ENCODE measurements around the gene METTL24.
"Not testable (repeated sequence)": the region's sequence is repeated elsewhere in the genome, so short reads cannot be mapped to it uniquely, and the experiment has no call there.

METTL24 gene

GRCh38 chr6:110283657-110284056, 74.5 kb downstream of the METTL24 start:
- peaks cover 5 to 18% of the 10 kb centered on the region in 2 donors for H3K4me1 ChIP-seq (ENCODE audit: control insufficient read depth in 2 of 2, insufficient read depth in 2 of 2, low read length in 2 of 2)
- no peaks in the 10 kb centered on the region for H3K36me3 ChIP-seq (ENCODE audit: control insufficient read depth in 2 of 2, insufficient read depth in 2 of 2, low read length in 2 of 2)
- H3K9ac ChIP-seq (ENCODE audit: low read depth in 1 of 2, low read length in 2 of 2), result no peak overlapping the region
- H3K27me3 ChIP-seq (ENCODE audit: control insufficient read depth in 2 of 2, insufficient read depth in 2 of 2, low read length in 2 of 2), result no peaks in the 10 kb centered on the region
- no peak overlapping the region for H3K4me3 ChIP-seq (ENCODE audit: low read length in 2 of 2)
- H3K27ac ChIP-seq (ENCODE audit: low read depth in 2 of 2, low read length in 2 of 2), result no peak overlapping the region
- H3K9me3 ChIP-seq (ENCODE audit: control insufficient read depth in 2 of 2, low read length in 2 of 2), result no peaks in the 10 kb centered on the region

GRCh38 chr6:110282412-110282811, 75.7 kb downstream of the METTL24 start:
- Histone ChIP-seq H3K9me3 (ENCODE audit: control insufficient read depth in 2 of 2, low read length in 2 of 2) (no peaks in the 10 kb centered on the region), H3K4me3 (ENCODE audit: low read length in 2 of 2) (no peak overlapping the region), H3K36me3 (ENCODE audit: control insufficient read depth in 2 of 2, insufficient read depth in 2 of 2, low read length in 2 of 2) (no peaks in the 10 kb centered on the region), H3K27me3 (ENCODE audit: control insufficient read depth in 2 of 2, insufficient read depth in 2 of 2, low read length in 2 of 2) (no peaks in the 10 kb centered on the region), H3K27ac (ENCODE audit: low read depth in 2 of 2, low read length in 2 of 2) (no peak overlapping the region), H3K4me1 (ENCODE audit: control insufficient read depth in 2 of 2, insufficient read depth in 2 of 2, low read length in 2 of 2) (peaks cover 5 to 11% of the 10 kb centered on the region in 2 donors), H3K9ac (ENCODE audit: low read depth in 1 of 2, low read length in 2 of 2) (no peak overlapping the region)

- H3K27me3 ChIP-seq (ENCODE audit: control insufficient read depth in 2 of 2, insufficient read depth in 2 of 2, low read length in 2 of 2), result no peaks in the 10 kb centered on the region
- no peak overlapping the region for H3K27ac ChIP-seq (ENCODE audit: low read depth in 2 of 2, low read length in 2 of 2)
- H3K9ac ChIP-seq (ENCODE audit: low read depth in 1 of 2, low read length in 2 of 2), result no peak overlapping the region
- no peaks in the 10 kb centered on the region for H3K36me3 ChIP-seq (ENCODE audit: control insufficient read depth in 2 of 2, insufficient read depth in 2 of 2, low read length in 2 of 2)
- no peaks in the 10 kb centered on the region for H3K4me1 ChIP-seq (ENCODE audit: control insufficient read depth in 2 of 2, insufficient read depth in 2 of 2, low read length in 2 of 2)
- no peaks in the 10 kb centered on the region for H3K9me3 ChIP-seq (ENCODE audit: control insufficient read depth in 2 of 2, low read length in 2 of 2)
- H3K4me3 ChIP-seq (ENCODE audit: low read length in 2 of 2), result no peak overlapping the region
Observed at GRCh38 chr6:110277100-110277665, 81.0 kb downstream of the METTL24 start.

- H3K27me3 ChIP-seq (ENCODE audit: control insufficient read depth in 2 of 2, insufficient read depth in 2 of 2, low read length in 2 of 2); H3K4me3 ChIP-seq (ENCODE audit: low read length in 2 of 2): not testable (repeated sequence)
Observed at GRCh38 chr6:110272781-110273180, 85.4 kb downstream of the METTL24 start.

GRCh38 chr6:110271732-110272022, 86.5 kb downstream of the METTL24 start:
- Histone ChIP-seq H3K36me3 (ENCODE audit: control insufficient read depth in 2 of 2, insufficient read depth in 2 of 2, low read length in 2 of 2) (no peaks in the 10 kb centered on the region), H3K9me3 (ENCODE audit: control insufficient read depth in 2 of 2, low read length in 2 of 2) (no peaks in the 10 kb centered on the region), H3K27ac (ENCODE audit: low read depth in 2 of 2, low read length in 2 of 2) (no peak overlapping the region), H3K9ac (ENCODE audit: low read depth in 1 of 2, low read length in 2 of 2) (no peak overlapping the region), H3K4me1 (ENCODE audit: control insufficient read depth in 2 of 2, insufficient read depth in 2 of 2, low read length in 2 of 2) (no peaks in the 10 kb centered on the region), H3K4me3 (ENCODE audit: low read length in 2 of 2) (no peak overlapping the region), H3K27me3 (ENCODE audit: control insufficient read depth in 2 of 2, insufficient read depth in 2 of 2, low read length in 2 of 2) (peaks cover 0 to 1% of the 10 kb centered on the region in 2 donors)

More at GRCh38 chr6:110272781-110273180, 85.4 kb downstream of the METTL24 start:
- not testable (repeated sequence) for H3K27ac ChIP-seq (ENCODE audit: low read depth in 2 of 2, low read length in 2 of 2); H3K36me3 ChIP-seq (ENCODE audit: control insufficient read depth in 2 of 2, insufficient read depth in 2 of 2, low read length in 2 of 2); H3K9ac ChIP-seq (ENCODE audit: low read depth in 1 of 2, low read length in 2 of 2); H3K4me1 ChIP-seq (ENCODE audit: control insufficient read depth in 2 of 2, insufficient read depth in 2 of 2, low read length in 2 of 2); H3K9me3 ChIP-seq (ENCODE audit: control insufficient read depth in 2 of 2, low read length in 2 of 2)

GRCh38 chr6:110270165-110270564, 88.0 kb downstream of the METTL24 start:
- H3K27me3 ChIP-seq (ENCODE audit: control insufficient read depth in 2 of 2, insufficient read depth in 2 of 2, low read length in 2 of 2), result peaks cover 0 to 1% of the 10 kb centered on the region in 2 donors
- no peaks in the 10 kb centered on the region for H3K4me1 ChIP-seq (ENCODE audit: control insufficient read depth in 2 of 2, insufficient read depth in 2 of 2, low read length in 2 of 2)
- H3K4me3 ChIP-seq (ENCODE audit: low read length in 2 of 2), result no peak overlapping the region
- no peaks in the 10 kb centered on the region for H3K9me3 ChIP-seq (ENCODE audit: control insufficient read depth in 2 of 2, low read length in 2 of 2)
- no peak overlapping the region for H3K27ac ChIP-seq (ENCODE audit: low read depth in 2 of 2, low read length in 2 of 2)
- H3K9ac ChIP-seq (ENCODE audit: low read depth in 1 of 2, low read length in 2 of 2), result no peak overlapping the region
- H3K36me3 ChIP-seq (ENCODE audit: control insufficient read depth in 2 of 2, insufficient read depth in 2 of 2, low read length in 2 of 2), result no peaks in the 10 kb centered on the region

- peaks cover 0 to 1% of the 10 kb centered on the region in 2 donors for H3K27me3 ChIP-seq (ENCODE audit: control insufficient read depth in 2 of 2, insufficient read depth in 2 of 2, low read length in 2 of 2)
- H3K4me3 ChIP-seq (ENCODE audit: low read length in 2 of 2), result no peak overlapping the region
- peak overlapping the region in 1 of 2 donors; percentile 6 for H3K9ac ChIP-seq (ENCODE audit: low read depth in 1 of 2, low read length in 2 of 2)
- H3K9me3 ChIP-seq (ENCODE audit: control insufficient read depth in 2 of 2, low read length in 2 of 2), result no peaks in the 10 kb centered on the region
- no peaks in the 10 kb centered on the region for H3K36me3 ChIP-seq (ENCODE audit: control insufficient read depth in 2 of 2, insufficient read depth in 2 of 2, low read length in 2 of 2)
- H3K27ac ChIP-seq (ENCODE audit: low read depth in 2 of 2, low read length in 2 of 2), result no peak overlapping the region
- H3K4me1 ChIP-seq (ENCODE audit: control insufficient read depth in 2 of 2, insufficient read depth in 2 of 2, low read length in 2 of 2), result no peaks in the 10 kb centered on the region
Observed at GRCh38 chr6:110269623-110270022, 88.5 kb downstream of the METTL24 start.

- Histone ChIP-seq H3K9me3 (ENCODE audit: control insufficient read depth in 2 of 2, low read length in 2 of 2) (no peaks in the 10 kb centered on the region), H3K4me1 (ENCODE audit: control insufficient read depth in 2 of 2, insufficient read depth in 2 of 2, low read length in 2 of 2) (no peaks in the 10 kb centered on the region), H3K27ac (ENCODE audit: low read depth in 2 of 2, low read length in 2 of 2) (no peak overlapping the region), H3K9ac (ENCODE audit: low read depth in 1 of 2, low read length in 2 of 2) (no peak overlapping the region), H3K36me3 (ENCODE audit: control insufficient read depth in 2 of 2, insufficient read depth in 2 of 2, low read length in 2 of 2) (no peaks in the 10 kb centered on the region), H3K27me3 (ENCODE audit: control insufficient read depth in 2 of 2, insufficient read depth in 2 of 2, low read length in 2 of 2) (peaks cover 0 to 1% of the 10 kb centered on the region in 2 donors), H3K4me3 (ENCODE audit: low read length in 2 of 2) (no peak overlapping the region)
Observed at GRCh38 chr6:110266996-110267395, 91.2 kb downstream of the METTL24 start.

GRCh38 chr6:110265273-110265672, 92.9 kb downstream of the METTL24 start:
- no peaks in the 10 kb centered on the region for H3K4me1 ChIP-seq (ENCODE audit: control insufficient read depth in 2 of 2, insufficient read depth in 2 of 2, low read length in 2 of 2)
- peaks cover 0 to 1% of the 10 kb centered on the region in 2 donors for H3K27me3 ChIP-seq (ENCODE audit: control insufficient read depth in 2 of 2, insufficient read depth in 2 of 2, low read length in 2 of 2)
- no peaks in the 10 kb centered on the region for H3K36me3 ChIP-seq (ENCODE audit: control insufficient read depth in 2 of 2, insufficient read depth in 2 of 2, low read length in 2 of 2)
- H3K27ac ChIP-seq (ENCODE audit: low read depth in 2 of 2, low read length in 2 of 2), result no peak overlapping the region
- H3K4me3 ChIP-seq (ENCODE audit: low read length in 2 of 2), result no peak overlapping the region
- H3K9ac ChIP-seq (ENCODE audit: low read depth in 1 of 2, low read length in 2 of 2), result no peak overlapping the region
- no peaks in the 10 kb centered on the region for H3K9me3 ChIP-seq (ENCODE audit: control insufficient read depth in 2 of 2, low read length in 2 of 2)

- no peak overlapping the region for H3K27ac ChIP-seq (ENCODE audit: low read depth in 2 of 2, low read length in 2 of 2)
- H3K4me3 ChIP-seq (ENCODE audit: low read length in 2 of 2), result no peak overlapping the region
- no peaks in the 10 kb centered on the region for H3K27me3 ChIP-seq (ENCODE audit: control insufficient read depth in 2 of 2, insufficient read depth in 2 of 2, low read length in 2 of 2)
- no peaks in the 10 kb centered on the region for H3K9me3 ChIP-seq (ENCODE audit: control insufficient read depth in 2 of 2, low read length in 2 of 2)
- H3K36me3 ChIP-seq (ENCODE audit: control insufficient read depth in 2 of 2, insufficient read depth in 2 of 2, low read length in 2 of 2), result no peaks in the 10 kb centered on the region
- no peaks in the 10 kb centered on the region for H3K4me1 ChIP-seq (ENCODE audit: control insufficient read depth in 2 of 2, insufficient read depth in 2 of 2, low read length in 2 of 2)
- no peak overlapping the region for H3K9ac ChIP-seq (ENCODE audit: low read depth in 1 of 2, low read length in 2 of 2)
Observed at GRCh38 chr6:110256366-110256765, 101.8 kb downstream of the METTL24 start.

All from mucosa of rectum (tissue), 2 donors.